Measurements from ENCODE around the gene CNTNAP2.

CNTNAP2 gene

GRCh38 chr7:148155000-148155399, 2038.4 kb downstream of the CNTNAP2 start:
- DNase-seq (ENCODE audit: low read depth), result no peak

GRCh38 chr7:148155826-148156225, 2039.2 kb downstream of the CNTNAP2 start:
- no peak for DNase-seq (ENCODE audit: low read depth)

GRCh38 chr7:148156233-148156632, 2039.6 kb downstream of the CNTNAP2 start:
- no peak for DNase-seq (ENCODE audit: low read depth)

- DNase-seq (ENCODE audit: low read depth), result no peak
Measured at GRCh38 chr7:148159331-148159730, 2042.7 kb downstream of the CNTNAP2 start.

- DNase-seq (ENCODE audit: low read depth), result no peak
Measured at GRCh38 chr7:148161776-148162175, 2045.2 kb downstream of the CNTNAP2 start.

GRCh38 chr7:148162808-148163207, 2046.2 kb downstream of the CNTNAP2 start:
- DNase-seq (ENCODE audit: low read depth), result no peak

GRCh38 chr7:148163246-148163645, 2046.6 kb downstream of the CNTNAP2 start:
- DNase-seq (ENCODE audit: low read depth), result no peak

- DNase-seq (ENCODE audit: low read depth), result no peak
Measured at GRCh38 chr7:148172920-148173319, 2056.3 kb downstream of the CNTNAP2 start.

- no peak for DNase-seq (ENCODE audit: low read depth)
Measured at GRCh38 chr7:148173369-148173768, 2056.8 kb downstream of the CNTNAP2 start.

- DNase-seq (ENCODE audit: low read depth), result no peak
Measured at GRCh38 chr7:148174376-148174775, 2057.8 kb downstream of the CNTNAP2 start.

- no peak for DNase-seq (ENCODE audit: low read depth)
Measured at GRCh38 chr7:148175512-148175911, 2058.9 kb downstream of the CNTNAP2 start.

- DNase-seq (ENCODE audit: low read depth), result no peak
Measured at GRCh38 chr7:148177972-148178371, 2061.4 kb downstream of the CNTNAP2 start.

- DNase-seq (ENCODE audit: low read depth), result no peak
Measured at GRCh38 chr7:148180075-148180474, 2063.5 kb downstream of the CNTNAP2 start.

GRCh38 chr7:148182264-148182663, 2065.7 kb downstream of the CNTNAP2 start:
- no peak for DNase-seq (ENCODE audit: low read depth)

- no peak for DNase-seq (ENCODE audit: low read depth)
Measured at GRCh38 chr7:148185041-148185440, 2068.4 kb downstream of the CNTNAP2 start.

- no peak for DNase-seq (ENCODE audit: low read depth)
Measured at GRCh38 chr7:148187471-148187870, 2070.9 kb downstream of the CNTNAP2 start.

GRCh38 chr7:148191391-148192065, 2074.9 kb downstream of the CNTNAP2 start:
- DNase-seq (ENCODE audit: low read depth), result no peak

- no peak for DNase-seq (ENCODE audit: low read depth)
Measured at GRCh38 chr7:148192491-148192890, 2075.9 kb downstream of the CNTNAP2 start.

GRCh38 chr7:148201992-148202391, 2085.4 kb downstream of the CNTNAP2 start:
- DNase-seq (ENCODE audit: low read depth), result no peak

- DNase-seq (ENCODE audit: low read depth), result no peak
Measured at GRCh38 chr7:148204639-148205304, 2088.2 kb downstream of the CNTNAP2 start.

GRCh38 chr7:148209643-148210190, 2093.1 kb downstream of the CNTNAP2 start:
- DNase-seq (ENCODE audit: low read depth), result no peak

GRCh38 chr7:148210804-148211325, 2094.3 kb downstream of the CNTNAP2 start:
- no peak for DNase-seq (ENCODE audit: low read depth)

- DNase-seq (ENCODE audit: low read depth), result no peak
Measured at GRCh38 chr7:148211740-148212151, 2095.1 kb downstream of the CNTNAP2 start.

Data from activated T-helper 9 cell treated with anti-CD3 and anti-CD28 coated beads, Interleukin-2, amount 50 U/mL, for 16 hours (primary cell).